HUDEP-2 (cell line): ENCODE data around the gene KIF6.
"Not testable (repeated sequence)": the region's sequence is repeated elsewhere in the genome, so short reads cannot be mapped to it uniquely, and the experiment has no call there.

Experiments
- DNase-seq, 76 experiments: peaks; one replicate each; lab custom pipeline; 2025; ENCODE audit not compliant: unreplicated experiment in 76 of 76; lab: John Stamatoyannopoulos, UW

KIF6 gene

DNA sequence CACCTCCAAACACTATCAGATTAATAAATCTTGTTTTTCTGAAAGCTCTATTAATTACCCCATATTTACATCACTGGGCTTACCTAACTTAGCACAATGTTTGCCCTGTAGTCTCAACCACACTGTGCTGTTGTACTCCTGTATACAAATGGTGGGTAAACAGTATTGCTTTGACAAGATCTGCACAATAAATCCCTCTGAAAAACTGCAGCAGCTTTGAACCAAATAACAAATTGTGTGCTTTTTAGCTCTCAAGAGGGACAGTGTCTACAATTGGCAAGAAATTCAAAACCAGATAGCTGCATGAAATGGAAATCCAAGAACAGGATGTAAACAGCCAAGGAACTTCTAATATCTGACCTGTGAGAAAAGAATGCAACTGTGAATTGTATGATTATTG, 10.4 kb downstream of the KIF6 start:
- no peak for DNase-seq

DNA sequence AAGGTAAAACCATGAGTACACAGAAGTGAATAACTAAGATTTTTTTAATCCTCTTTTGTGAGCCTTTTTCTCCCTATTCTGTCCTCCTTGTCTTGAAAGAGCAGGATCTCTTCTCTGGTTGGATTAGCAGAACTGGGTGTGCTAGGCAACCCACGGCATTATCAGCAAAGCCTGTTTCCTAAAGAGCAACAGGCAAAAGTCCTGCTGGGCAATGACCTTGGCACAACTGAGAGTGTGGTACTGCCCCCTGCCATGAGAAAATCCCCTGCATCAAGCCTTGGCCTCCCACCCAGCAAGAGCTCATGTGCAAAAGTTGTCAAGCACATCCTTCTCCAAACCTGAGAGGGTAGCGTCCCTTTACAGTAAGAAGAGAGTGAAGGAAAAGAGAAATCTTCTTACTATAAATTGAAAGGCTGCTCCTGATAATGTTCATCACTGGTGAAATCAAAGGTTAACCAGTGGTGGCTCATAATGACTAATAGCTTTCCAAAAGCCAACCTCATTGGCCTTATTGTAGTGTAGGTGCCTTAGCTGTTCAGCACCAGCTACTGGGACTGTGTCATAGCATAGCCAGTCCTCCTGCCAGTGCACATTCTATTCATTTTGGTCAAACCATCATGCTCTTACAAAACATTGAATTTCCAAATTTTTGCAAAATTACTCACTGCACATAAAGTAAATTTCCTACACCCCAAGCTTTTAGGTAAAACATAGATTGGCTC, 17.1 kb downstream of the KIF6 start:
- no peak for DNase-seq

DNA sequence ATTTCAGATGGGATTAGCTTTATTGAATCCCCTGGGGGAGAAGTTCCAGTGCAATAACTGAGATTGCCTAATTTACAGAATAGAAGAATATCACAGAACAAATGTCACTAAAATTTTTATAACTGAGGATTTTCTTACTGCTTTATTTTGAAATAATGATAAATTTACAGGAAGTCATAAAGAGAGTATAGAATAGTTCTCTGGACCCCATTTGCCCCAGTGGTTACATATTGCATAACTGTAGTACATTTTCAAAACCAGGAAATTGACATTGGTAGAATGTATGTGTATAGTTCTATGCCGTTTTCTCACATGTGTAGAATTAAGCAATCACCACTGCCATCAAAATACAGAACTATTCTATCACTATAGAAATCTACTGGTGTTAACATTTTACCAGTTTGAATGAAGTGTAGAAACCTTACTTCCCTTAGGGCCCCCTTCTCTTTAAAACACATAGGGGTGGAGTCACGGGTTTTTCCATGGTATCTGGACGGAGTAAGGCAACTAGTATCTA, 18.3 kb downstream of the KIF6 start:
- no peak for DNase-seq

DNA sequence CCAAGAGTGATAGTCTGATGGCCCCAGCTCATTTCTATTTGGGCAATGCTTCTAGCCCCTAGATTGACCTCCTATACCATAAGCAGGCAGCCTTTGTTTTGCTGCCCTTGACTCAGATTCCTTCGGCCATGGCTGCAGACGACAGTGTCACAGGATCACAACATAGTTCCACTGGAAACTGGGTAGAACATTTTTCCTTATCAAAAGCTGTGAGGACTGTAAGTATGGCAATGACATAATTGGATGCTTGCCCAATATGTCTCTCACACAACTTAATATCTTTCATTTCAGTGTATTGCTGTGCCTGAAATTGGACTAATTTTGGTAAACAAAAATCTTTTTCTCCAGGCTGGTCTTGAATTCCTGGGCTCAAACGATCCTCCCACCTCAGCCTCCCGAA, 22.9 kb downstream of the KIF6 start:
- DNase-seq = no peak

DNA sequence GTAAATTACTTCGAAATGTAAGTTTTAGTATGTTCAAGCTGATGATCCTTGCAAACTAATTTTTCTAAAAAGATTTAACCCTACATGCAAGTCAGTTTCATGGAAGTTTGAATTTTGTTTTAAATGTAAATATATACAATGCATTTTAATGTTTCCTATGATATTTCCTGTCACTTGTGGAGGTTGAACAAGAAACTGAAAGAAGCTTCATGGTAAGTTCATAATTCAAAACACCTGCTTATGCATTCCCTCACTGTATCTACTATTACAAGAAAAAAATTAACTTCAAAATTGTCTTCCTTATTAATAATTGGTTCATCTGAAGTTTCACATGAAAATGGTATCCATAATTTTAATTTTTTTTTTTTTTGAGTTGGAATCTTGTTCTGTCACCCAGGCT, 24.8 kb downstream of the KIF6 start:
- no peak for DNase-seq

DNA sequence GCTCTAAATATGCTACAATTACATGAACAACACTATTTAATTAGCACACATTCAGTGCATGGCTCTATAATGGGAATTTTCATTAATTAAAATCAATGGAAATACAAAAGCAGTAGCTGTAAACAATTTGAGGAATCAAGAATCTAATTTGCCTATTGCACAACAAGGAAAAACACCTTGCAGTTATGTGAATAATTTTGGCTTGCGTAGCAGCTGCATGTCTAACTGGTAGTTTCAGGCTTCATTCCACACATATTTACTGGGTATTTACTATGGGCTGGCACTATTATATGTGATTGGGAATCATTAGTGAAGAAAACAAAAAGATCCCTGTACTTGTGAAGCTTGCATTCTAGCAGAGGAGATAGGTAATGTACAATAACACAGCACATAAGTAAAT, 26.4 kb downstream of the KIF6 start:
- DNase-seq = no peak

DNA sequence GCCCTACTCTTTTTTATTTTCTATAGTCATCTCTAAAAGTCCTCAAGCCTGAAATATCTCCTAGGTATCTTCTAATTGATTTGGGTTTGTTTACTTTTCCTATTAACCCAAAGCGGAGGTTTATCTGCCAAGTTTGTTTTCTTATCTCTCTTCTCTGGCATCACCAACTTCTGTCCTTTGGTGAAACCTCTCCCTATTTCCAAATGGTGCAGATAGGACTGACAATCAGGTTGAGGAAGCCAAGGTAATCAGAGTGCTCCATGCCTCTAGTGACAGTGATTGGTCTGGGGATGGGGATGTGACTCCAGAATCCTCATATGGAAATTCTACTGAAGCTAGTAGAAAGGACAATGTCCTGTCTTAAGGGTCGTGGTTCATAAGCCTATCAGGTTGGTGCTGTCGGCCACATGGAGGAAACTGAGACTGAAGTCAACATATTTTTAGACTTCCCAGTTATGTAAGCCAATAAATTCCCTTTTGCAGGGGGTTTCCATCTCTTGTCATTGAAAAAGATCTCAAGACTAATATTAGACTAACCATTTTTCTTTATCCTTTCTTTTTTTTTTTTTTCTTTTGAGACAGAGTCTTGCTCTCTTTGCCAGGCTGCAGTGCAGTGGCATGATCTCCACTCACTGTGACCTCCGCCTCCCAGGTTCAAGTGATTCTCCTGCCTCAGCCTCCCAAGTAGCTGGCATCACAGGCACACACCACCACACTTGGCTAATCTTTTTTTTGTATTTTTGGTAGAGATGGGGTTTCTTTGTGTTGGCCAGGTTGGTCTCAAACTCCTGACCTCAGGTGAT, 28.0 kb downstream of the KIF6 start:
- DNase-seq = no peak

DNA sequence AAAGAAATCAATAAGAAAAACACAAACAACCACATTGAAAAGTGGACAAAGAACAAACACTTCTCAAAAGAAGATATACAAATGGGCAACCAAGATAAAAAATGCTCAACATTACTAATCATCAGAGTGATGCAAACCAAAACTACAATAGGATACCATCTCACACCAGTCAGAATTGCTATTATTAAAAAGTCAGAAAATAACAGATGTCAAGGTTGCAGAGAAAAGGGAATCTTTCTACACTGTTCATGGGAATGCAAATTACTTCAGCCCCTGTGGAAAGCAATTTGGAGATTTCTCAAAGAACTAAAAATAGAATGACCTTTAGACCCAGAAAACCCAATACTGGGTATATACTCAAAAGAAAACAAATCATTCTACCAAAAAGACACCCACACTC, 29.8 kb downstream of the KIF6 start:
- DNase-seq = no peak

DNA sequence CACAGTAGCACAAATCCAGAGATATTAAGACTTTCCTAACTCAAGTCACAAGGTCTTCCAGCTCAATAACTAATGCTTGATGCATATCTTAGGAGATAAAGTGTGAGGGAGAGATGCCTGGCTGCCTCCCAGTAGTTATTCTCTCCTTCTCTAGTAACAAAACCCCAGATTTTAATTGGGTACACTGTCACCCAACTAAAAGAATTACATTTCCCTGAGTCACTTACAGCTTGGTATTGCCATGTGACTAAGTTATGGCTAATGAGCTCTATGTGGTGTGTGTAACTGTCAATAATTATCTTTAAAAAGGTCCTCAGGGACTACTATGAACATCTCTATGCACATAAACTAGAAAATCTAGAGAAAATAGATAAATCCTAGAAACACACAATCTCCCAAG, 32.0 kb downstream of the KIF6 start:
- DNase-seq = no peak

DNA sequence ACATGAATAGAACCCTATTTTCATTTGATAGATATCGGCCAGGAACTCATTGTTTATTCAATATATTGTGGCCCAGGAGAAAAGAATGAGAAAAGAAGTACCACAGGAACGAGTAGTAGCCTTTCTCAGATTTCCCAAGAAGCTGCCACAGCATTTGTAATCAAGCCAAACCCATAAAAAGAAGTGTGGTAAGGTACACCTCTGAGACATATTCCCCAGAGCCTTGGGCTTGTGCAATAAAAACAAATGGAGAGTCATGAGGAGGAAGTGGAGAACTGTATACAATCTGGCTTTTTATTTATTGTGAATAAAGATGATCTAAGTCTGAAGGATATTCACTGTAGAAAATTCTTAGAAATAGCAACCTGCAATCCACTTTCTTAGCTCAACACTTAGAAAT, 36.7 kb downstream of the KIF6 start:
- DNase-seq = no peak

DNA sequence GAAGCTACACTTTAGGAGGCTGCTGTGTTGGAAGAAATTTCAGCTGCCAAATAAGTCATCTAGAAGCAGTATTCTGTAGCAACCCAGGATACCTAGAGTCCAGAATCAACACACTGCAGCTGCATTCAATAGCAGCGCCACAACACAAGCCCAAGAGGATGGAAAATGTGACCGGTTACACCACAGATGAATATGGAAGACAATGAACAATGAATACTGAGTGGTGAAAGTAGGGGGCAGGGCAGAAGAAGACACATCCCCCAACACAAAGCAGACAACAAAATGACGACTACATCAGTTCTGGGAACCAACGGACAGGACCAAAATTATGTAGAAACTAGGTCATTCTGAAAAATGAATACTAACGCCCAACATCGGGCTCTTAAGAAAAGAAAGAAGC, 38.2 kb downstream of the KIF6 start:
- DNase-seq = no peak

DNA sequence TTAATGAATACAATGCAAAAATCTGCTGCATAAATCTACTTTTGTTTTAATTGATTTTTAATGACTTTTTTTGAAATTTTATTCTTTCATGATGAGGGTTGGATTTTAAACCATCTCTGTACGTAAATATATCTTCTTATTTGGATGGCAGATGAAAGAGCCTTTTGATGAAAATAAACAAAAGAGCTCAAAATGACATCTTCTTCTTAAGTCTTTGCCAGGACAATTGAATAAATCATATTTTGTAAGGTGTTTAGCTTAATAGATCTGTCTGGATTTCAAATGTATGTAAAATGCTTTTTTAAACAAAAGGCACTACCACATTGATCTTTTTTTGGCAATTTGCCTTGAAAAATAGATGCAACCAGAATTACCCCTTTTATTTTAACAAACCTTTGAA, 39.3 kb downstream of the KIF6 start:
- no peak for DNase-seq

DNA sequence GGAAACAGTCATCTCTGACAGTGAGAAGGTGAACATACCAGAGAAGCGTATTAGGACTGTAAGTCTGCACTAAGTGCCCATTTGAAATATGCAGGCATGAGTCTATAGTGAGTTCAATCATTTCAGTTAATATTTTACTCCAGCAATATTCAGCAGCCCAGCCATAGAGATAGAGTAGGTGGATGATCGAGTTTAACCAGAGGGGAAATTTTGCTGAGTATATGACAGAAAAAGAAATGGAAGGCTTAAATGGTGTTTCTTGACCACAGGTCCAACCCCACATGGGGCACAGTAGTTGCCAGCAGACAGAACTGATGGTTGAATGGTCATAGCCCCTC, 39.8 kb downstream of the KIF6 start:
- no peak for DNase-seq

DNA sequence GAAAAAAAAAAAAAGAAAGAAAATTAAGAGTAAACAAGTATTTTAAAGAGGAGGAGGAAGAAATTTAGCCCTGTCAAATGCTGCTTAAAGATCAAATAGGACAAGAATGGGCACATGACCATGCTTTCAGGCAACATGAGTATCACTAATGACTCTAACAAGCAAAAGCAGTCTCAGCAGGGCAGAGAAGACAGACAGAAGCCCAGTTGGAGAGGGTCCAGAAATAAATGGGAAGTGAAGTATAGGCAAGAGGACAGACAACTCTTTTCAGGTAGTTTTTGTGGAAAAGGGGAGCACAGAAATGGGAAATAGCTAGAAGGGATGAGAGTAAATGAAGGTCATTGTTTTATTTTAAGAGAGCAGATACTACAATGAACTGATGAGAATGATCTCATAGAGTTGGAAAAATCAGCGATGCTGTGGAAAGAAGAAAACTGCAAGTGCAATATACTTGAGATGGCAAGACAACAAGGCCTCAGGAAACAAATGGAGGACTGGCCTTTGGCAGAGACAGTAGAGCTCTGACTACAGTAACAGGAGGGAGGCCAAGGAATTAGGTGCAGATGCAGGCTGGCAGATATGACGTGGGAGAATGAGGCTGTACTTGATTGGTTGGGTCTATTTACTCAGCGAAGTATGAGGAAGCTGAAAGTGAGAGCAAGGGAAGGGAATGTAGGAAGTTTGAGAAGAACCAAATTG, 40.3 kb downstream of the KIF6 start:
- DNase-seq = no peak

DNA sequence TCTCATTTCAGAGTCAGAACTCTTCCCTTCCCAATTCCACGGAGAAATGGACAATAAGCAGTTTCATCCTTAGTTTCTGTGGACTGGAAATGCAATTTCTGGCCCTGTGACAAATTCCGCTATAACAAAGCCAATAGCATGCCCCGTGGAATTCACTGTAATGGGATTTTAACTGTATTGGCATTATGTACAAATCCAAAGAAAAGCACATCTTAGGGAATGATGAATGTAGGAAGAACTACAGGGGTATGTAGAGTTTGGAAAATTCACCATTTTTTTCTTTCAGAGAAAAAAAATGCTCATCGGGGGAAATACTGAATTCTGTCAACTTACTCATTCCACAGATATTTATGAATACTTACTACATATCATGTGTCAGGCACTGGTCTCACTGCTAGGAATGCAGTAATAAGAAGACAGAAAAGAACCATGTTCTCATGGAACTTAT, 43.5 kb downstream of the KIF6 start:
- DNase-seq = no peak

DNA sequence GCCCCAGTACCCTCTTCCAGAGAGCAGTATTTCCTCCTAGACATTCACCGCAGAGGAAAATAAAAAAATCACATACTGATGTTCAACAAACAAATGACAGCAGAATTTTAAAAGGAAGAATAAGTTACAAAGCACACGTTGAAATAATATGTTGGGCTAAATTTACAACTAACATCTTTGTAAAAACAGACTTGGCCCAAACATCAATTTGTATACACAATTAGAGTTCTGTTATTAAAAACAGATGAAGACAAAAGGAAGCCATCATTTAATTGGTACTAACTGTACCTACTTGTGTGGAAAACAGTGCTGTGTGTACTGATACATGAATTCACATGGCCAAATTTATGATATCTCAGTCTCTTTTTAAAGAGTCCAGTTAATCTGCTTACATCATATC, 46.3 kb downstream of the KIF6 start:
- no peak for DNase-seq

DNA sequence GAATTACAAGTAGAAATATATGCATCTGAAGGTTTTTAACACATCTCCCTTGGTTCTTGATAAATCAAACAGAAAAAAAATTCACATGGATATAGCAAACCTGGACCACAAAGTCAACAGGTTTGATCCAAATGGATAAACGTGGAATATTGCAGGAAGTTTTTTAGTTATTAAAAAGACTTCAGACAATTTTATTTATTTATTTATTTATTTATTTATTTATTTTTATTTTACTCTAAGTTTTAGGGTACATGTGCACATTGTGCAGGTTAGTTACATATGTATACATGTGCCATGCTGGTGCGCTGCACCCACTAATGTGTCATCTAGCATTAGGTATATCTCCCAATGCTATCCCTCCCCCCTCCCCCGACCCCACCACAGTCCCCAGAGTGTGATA, 47.9 kb downstream of the KIF6 start:
- not testable (repeated sequence) for DNase-seq

DNA sequence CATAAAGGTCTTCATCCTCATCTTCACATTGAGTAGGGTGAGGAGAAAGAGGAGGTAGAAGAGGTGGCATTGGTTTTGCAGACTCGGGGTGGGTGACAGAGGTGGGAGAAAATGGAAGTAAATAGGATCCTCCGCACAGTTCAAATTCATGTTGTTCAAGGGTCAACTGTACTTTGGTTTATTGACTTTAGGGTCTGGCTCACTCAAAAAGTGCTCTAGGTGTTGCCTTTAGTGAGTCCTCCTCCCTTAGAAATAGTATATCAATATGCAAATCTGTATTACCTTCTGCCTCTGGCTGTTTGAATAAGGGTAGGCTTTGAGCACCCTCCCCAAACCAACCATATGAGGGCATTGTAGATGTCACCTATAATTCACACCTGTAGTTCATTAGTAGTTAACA, 54.7 kb downstream of the KIF6 start:
- no peak for DNase-seq

DNA sequence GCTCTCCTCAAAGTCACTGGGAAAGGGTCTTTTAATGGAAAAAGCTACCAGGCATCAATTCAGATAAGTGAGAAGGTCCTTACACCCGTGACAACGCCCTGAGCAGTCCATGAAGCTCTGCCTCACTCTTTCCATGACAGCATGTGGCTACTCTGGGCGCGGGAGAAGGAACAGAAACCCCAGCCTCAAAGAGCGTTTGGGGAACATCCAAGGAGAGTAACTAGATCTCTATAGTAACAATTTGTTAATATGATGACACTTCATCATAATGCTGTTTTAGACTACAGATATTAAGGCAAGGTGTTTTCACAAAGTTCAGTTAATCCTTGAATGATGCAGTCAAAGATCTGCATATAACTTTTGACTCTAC, 55.2 kb downstream of the KIF6 start:
- no peak for DNase-seq

DNA sequence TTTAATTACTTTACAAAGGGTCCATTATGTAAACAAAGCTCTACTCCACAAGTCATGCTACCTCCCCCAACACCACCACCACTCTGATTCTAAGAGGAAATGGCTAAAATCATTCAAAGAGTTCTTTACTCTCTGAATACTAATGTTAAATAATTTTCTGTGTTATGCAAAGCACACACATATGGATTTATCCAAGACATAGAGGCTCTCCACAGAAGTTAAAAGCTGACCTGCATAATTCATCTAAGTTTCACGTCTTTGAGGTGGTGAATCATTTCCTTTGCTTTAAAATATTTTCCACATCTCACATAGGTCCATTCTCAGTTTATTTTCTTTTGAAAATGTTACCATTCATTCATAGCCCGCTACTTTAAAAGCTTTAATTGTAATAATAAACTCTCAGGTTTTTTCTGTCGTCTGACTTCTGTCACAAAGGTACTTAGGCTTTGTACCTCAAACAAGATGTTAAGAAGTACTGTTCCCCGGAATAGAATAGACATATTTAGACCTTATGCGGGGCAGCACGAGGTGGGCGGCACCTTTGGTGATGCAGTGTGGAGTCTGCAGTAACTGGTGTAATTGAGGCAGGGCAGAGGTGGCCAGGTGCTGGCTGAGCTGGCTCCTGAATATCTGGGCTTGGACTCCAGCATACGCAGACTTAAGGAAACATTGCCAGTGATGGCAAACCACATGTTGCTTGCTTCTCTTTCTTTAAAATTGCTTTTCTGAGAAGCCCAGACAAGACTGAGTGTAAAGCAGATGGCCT, 55.8 kb downstream of the KIF6 start:
- no peak for DNase-seq
